K562 treated with DMSO at 1 percent for 4 hours (cell line): Measurements from ENCODE around the gene ZNF655. TPM values are rescaled to one million over a fixed set of nuclear protein-coding genes. Genes with fewer than 3 reads are reported as not detected.

ENCODE experiments used
- total RNA-seq: library from RNA; unstranded; fragments of 300-600 nt; gene quantifications from 2 replicates; pipeline ENCODE4 v1.2.3, GENCODE V29; 2022; ENCODE audit not compliant: insufficient read depth

Gene ZNF655
- total RNA-seq = 56.3 and 64.4 TPM in 2 replicates

GRCh38 chr7:99558306-99559174, at the start of gene ZNF655:
Gene ZNF655, plus strand, starts transcription at chr7:99558642. Its CDS starts 1,918 bp downstream, at chr7:99560560.

GRCh38 chr7:99551767-99552463, 6.5 kb upstream of the ZNF655 start, which contains the start of gene FAM200A:
Gene FAM200A, minus strand, starts transcription at chr7:99552114. Its CDS starts 3,707 bp downstream, at chr7:99548407.

GRCh38 chr7:99597762-99598501, 39.5 kb downstream of the ZNF655 start, which contains the start of gene TMEM225B:
Gene TMEM225B, plus strand, starts transcription at chr7:99598267. Its CDS starts 6,122 bp downstream, at chr7:99604389.

GRCh38 chr7:99616359-99617191, 58.1 kb downstream of the ZNF655 start, which contains the start of gene ZSCAN25:
Gene ZSCAN25, plus strand, starts transcription at chr7:99616946. Its CDS starts 2,661 bp downstream, at chr7:99619607.

Other genes with a start within 250 kb of the ZNF655 start
- 111 and 120 TPM in 2 replicates for gene ARPC1A, start 232.7 kb upstream of the ZNF655 start, total RNA-seq
- 694 and 695 TPM in 2 replicates for gene ARPC1B, start 183.9 kb upstream of the ZNF655 start, total RNA-seq
- gene PDAP1, start 150.0 kb upstream of the ZNF655 start, total RNA-seq = 150 and 157 TPM in 2 replicates
- gene BUD31, start 149.7 kb upstream of the ZNF655 start, total RNA-seq = 247 and 258 TPM in 2 replicates
- gene PTCD1, start 119.8 kb upstream of the ZNF655 start, total RNA-seq = 11.9 TPM in 2 replicates
- gene CPSF4, start 119.7 kb upstream of the ZNF655 start, total RNA-seq = 65.7 and 79.4 TPM in 2 replicates
- 1,122 and 1,257 TPM in 2 replicates for gene ATP5MF, start 92.5 kb upstream of the ZNF655 start, total RNA-seq
- 11.5 and 14.3 TPM in 2 replicates for gene ZNF789, start 85.8 kb upstream of the ZNF655 start, total RNA-seq
- gene ZNF394, start 58.4 kb upstream of the ZNF655 start, total RNA-seq = 24.1 and 26.5 TPM in 2 replicates
- gene ZKSCAN5, start 54.0 kb upstream of the ZNF655 start, total RNA-seq = 13.7 and 14.3 TPM in 2 replicates
- 5.7 and 5.8 TPM in 2 replicates for gene FAM200A, start 6.5 kb upstream of the ZNF655 start, total RNA-seq
- gene TMEM225B, start 39.6 kb downstream of the ZNF655 start, total RNA-seq = not detected in 2 replicates
- gene ZSCAN25, start 58.3 kb downstream of the ZNF655 start, total RNA-seq = 8.7 and 9.4 TPM in 2 replicates
- gene CYP3A5, start 121.4 kb downstream of the ZNF655 start, total RNA-seq = 2.3 and 4.0 TPM in 2 replicates
- gene CYP3A7, start 176.6 kb downstream of the ZNF655 start, total RNA-seq = not detected in 2 replicates
- gene CYP3A4, start 225.5 kb downstream of the ZNF655 start, total RNA-seq = not detected in 2 replicates